Activated T-helper 9 cell treated with anti-CD3 and anti-CD28 coated beads, Interleukin-2, amount 50 U/mL, for 16 hours (primary cell): ENCODE results near the gene DIS3.
"Not testable (repeated sequence)": the region's sequence is repeated elsewhere in the genome, so short reads cannot be mapped to it uniquely, and the experiment has no call there.

Source experiments
- DNase-seq: peaks from one replicate; pipeline ENCODE4 v3.0.0-alpha.2; 2020; ENCODE audit warnings: low read depth

DIS3 gene

GRCh38 chr13:72781451-72782439 is at the start of gene DIS3, which contains the start of gene PIBF1:
DIS3 (minus strand) TSS chr13:72781900; CDS start chr13:72781832, 68 bp downstream.
PIBF1 (plus strand) TSS chr13:72782133; CDS start chr13:72783470, 1,337 bp downstream.
- peak; percentile 95 for DNase-seq

DNA sequence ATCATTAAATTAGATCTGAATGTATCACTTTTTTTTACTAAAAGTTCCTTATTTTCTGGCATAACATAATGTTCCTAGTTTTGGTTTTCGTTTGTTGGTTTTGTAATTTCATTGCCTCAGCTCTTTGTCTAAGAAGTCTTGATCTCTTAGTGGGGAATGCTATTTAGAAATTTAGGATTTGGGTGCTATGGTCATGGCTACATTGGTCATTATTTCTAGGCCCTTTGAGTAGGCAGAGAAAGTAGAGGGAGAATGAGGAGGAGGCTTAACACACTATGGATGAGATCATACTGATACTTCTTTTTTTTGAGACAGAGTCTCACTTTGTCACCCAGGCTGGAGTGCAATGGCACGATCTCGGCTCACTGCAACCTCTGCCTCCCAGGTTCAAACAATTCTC is 42.0 kb upstream of the DIS3 start:
- DNase-seq, result no peak

DNA sequence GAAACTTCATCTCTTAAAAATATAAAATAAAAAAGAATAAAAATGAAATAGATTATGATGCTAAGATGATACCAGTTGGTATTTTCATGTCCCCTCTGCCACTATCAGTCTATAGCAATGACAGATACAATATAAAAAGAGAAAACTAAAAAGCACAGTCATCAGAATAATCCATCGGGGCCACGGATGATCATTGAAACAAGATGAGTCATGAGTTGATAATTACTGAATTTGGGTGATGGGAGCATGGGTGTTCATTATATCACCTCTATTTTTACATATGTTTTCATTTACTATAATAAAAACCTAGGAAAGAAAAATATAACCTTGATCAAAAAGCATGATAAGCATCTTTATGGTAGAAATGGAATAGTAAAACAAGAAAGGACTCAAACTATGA is 41.4 kb upstream of the DIS3 start:
- DNase-seq, result no peak

DNA sequence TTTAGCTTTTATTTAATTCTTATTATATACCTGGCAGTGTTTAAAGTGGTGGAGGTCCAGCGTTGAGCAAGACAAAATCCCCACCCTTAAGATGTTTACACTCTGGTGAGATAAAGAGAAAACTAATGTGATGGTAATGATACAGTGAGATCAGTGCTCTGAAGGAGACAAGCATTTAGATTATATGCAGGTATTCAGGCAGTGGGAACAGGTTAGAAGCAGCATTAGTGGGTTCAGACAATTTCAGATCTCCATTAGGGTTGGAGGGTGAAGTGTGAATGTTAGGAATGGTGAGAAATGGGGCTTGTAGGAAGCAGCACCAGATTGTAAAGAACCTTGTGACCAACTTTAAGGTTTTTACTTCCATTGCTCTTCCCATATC is 39.2 kb upstream of the DIS3 start:
- DNase-seq, result no peak

- no peak for DNase-seq
These were observed 38.6 kb upstream of the DIS3 start for GRCh38 chr13:72820156-72820897.

- no peak for DNase-seq
These were observed 27.3 kb upstream of the DIS3 start for GRCh38 chr13:72808917-72809500.

- not testable (repeated sequence) for DNase-seq
These were observed 24.8 kb upstream of the DIS3 start for GRCh38 chr13:72806514-72806913.

DNA sequence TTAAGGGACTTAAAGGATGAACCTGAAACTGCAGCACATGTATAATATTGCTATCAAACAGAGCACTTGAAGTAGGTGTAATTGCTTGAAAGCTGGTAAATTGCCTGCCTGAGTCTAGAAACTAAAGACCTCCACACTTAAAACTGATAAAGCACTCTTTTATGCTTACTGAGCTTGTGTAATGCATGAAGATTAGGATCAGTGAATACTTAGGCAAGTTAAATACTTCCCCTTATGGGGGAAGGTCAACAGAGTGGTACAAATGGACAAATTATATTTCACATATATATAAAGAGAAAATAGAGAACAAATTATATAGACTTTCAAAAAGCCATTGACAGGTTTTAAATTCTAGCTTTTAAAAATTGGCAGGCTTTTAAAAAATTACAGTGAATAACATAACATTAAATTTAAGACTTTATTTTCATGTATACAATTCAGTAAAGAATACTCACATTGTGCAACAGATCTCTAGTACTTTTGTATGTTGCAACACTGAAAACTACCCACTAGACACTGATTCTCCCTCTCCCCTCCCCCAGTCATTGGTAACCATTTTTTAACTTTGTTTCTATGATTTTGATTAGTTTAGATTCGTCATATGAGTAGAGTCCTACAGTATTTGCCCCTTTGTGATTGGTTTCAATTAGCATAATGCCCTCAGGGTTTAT is 24.1 kb upstream of the DIS3 start:
- DNase-seq, result no peak

GRCh38 chr13:72804301-72804700 is 22.6 kb upstream of the DIS3 start:
- no peak for DNase-seq

DNA sequence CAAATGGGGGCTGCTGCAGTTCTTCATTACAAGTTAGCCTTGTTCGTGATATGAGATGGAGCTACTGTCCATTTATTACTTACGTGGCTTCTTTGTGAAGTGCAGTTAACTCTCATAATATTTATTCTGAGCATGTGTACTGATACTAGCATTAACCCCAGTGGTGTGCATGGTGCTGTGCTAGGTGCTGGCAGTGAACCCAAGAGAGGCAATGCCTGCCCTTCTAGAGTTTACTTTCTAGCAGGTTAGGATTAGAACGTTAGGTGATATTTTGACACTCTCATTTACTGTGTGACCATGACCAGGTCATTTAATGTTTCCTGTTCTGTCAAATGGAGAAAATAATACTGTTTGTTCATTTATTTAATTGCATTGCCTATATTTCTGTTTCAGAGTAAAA is 17.1 kb upstream of the DIS3 start:
- no peak for DNase-seq

DNA sequence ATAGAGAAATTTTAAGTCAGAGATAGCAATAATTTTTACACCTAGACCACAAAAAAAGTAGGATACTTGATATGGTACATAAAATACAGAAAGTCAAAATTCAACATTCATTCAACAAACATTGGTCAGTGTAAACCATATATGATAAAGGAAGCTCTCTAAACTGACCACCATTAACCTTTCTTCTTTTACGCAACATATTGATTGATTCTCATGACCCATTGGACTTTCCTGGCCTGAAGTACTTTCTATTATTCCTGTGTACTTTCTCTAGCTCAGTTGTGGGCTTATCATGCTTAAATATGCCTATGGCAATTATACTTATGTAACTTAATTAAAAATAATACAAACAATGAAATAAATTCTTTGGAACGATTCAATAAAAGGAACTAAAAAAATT is 10.9 kb upstream of the DIS3 start:
- no peak for DNase-seq

GRCh38 chr13:72788831-72789230 is 7.1 kb upstream of the DIS3 start:
- no peak for DNase-seq

DNA sequence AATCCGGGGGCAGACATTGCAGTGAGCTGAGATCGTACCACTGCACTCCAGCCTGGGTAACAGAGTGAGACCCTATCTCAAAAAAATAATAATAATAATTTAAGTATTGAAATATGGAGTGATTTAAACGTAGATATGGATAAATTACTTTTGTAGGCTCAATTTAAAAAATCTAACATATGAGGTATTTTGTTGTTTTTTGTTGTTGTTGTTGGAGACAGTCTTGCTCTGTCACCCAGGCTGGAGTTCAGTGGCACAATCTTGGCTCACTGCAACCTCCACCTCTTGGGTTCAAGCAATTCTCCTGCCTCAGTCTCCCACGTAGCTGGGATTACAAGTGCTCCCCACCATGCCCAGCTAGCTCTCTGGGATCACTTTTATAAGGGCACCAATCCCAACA is 3.0 kb upstream of the DIS3 start:
- DNase-seq, result not testable (repeated sequence)

DNA sequence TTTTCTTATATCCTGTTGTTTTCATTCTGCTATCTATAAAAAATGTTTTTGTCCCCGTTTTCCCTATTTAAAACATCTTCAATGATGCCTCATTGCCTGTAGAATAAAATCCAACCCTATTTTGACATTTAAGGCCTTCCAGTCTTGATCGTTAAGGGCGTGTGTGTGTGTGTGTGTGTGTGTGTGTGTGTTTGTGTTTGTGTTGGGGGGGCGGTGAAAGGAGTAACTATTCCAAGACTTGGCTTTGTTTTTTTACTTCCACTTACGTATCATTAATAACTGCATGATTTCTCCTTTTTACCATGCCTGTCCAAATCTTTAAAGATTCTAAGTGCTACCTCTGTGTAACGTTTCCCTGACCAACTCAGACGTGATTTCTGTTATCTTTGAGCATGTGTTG is 1.0 kb upstream of the DIS3 start:
- no peak for DNase-seq

DNA sequence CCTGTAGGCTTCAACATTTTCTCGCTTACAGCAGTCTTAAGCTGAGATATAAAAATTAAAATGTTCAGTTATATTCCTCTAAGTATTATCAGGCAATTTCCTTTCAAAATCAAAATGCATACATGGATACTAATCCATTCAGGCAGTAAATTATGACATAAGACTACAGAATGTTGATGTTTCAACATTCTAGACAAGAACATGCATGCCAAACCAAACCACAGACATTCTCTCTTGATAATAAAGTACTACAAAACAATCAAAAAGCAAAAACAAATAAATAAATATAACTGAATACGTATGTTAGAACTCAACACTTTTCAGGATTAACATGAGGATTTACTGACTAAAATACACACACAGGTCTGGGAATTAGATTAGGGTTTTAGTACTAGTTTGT is 7.7 kb downstream of the DIS3 start:
- DNase-seq, result no peak

- DNase-seq, result no peak
These were observed 18.3 kb downstream of the DIS3 start for GRCh38 chr13:72763411-72763810.

GRCh38 chr13:72760189-72760588 is 21.5 kb downstream of the DIS3 start:
- no peak for DNase-seq

DNA sequence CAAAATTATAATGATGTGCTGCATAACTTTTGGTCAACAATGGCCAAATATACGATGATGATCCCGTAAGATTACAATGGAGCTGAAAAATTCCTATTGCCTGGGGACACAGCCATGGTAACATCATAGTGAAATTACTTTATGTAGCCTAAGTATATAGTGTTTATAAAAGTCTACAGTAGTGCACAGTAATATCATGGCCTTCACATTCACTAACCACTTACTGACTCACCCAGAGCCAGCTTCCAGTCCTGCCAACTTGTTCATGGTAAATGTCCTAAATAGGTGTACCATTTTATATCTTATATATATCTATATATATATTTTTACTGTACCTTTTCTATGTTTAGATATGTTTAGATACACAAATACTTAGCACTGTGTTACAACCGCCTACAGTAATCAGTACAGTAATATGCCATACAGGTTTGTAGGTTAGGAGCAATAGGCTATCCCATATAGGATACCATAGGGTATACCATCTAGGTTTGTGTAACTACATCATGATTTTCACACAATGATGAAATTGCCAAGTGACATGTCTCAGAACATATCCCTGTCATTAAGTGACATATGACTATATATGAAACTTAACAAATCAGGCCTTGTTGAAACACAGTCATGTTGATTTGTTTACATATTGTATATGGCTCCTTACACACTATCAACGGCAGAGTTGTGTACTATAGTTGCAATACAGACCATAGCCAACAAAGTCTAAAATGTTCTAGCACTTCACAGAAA is 23.7 kb downstream of the DIS3 start:
- DNase-seq, result no peak

GRCh38 chr13:72754111-72754510 is 27.6 kb downstream of the DIS3 start:
- DNase-seq, result no peak

- no peak for DNase-seq
These were observed 30.5 kb downstream of the DIS3 start for GRCh38 chr13:72751220-72751619.

- DNase-seq, result no peak
These were observed 36.4 kb downstream of the DIS3 start for GRCh38 chr13:72745260-72745659.
